ENCODE data around the gene ASCL5.
A peak's percentile ranks its signal among the peaks of the same experiment; 100 is the strongest.

ASCL5 gene

GRCh38 chr1:201139306-201139705, 12.3 kb upstream of the ASCL5 start:
- H3K79me2 ChIP-seq (ENCODE audit: control insufficient read depth, insufficient read depth, low read length, poor library complexity): no peaks in the 10 kb centered on the region
- H3K14ac ChIP-seq (ENCODE audit: low read length): no peak overlapping the region
- H2BK12ac ChIP-seq (ENCODE audit: low read length): no peak overlapping the region
- no peaks in the 10 kb centered on the region for H3K27me3 ChIP-seq (ENCODE audit: insufficient read depth, low read length)
- no peak overlapping the region for H2BK120ac ChIP-seq (ENCODE audit: insufficient read depth, low read length, poor library complexity)
- peaks cover 2% of the 10 kb centered on the region for H3K9me3 ChIP-seq (ENCODE audit: insufficient read depth, low read depth, low read length)
- no peak overlapping the region for H3K23ac ChIP-seq (ENCODE audit: low read length)
- H3K4me2 ChIP-seq (ENCODE audit: low read length): no peak overlapping the region
- H3K18ac ChIP-seq (ENCODE audit: low read length): no peak overlapping the region
- H4K91ac ChIP-seq (ENCODE audit: low read depth, low read length): no peak overlapping the region
- H3K4me1 ChIP-seq (ENCODE audit: control insufficient read depth in 1 of 2, insufficient read depth in 2 of 2, low read length in 2 of 2): peaks cover 0 to 3% of the 10 kb centered on the region in 2 experiments
- H3K9ac ChIP-seq (ENCODE audit: low read length): no peak overlapping the region
- no CpG with 5 or more reads among the region's 5 CpGs for WGBS (ENCODE audit: extremely low coverage, insufficient coverage, insufficient read length)
- DNase-seq: no peak
- no peak overlapping the region for H2AK5ac ChIP-seq (ENCODE audit: low read length)
- no peak overlapping the region for H3K4ac ChIP-seq (ENCODE audit: low read depth, low read length)
- no peak overlapping the region for H2BK5ac ChIP-seq (ENCODE audit: low read depth, low read length, poor library complexity)
- H3K36me3 ChIP-seq (ENCODE audit: control insufficient read depth in 1 of 2, insufficient read depth in 2 of 2, low read length in 2 of 2): peaks cover 81 to 91% of the 10 kb centered on the region in 2 experiments
- no peak overlapping the region for H2AFZ ChIP-seq (ENCODE audit: insufficient read depth, low read length, poor library complexity)
- H3K27ac ChIP-seq (ENCODE audit: low read depth, low read length): no peak overlapping the region
- no peak overlapping the region for H4K8ac ChIP-seq (ENCODE audit: low read depth, low read length)
- H4K12ac ChIP-seq (ENCODE audit: low read depth, low read length): no peak overlapping the region
- H3K4me3 ChIP-seq (ENCODE audit: low read depth, low read length): no peak overlapping the region
- H3K79me1 ChIP-seq (ENCODE audit: low read length): no peaks in the 10 kb centered on the region

DNA sequence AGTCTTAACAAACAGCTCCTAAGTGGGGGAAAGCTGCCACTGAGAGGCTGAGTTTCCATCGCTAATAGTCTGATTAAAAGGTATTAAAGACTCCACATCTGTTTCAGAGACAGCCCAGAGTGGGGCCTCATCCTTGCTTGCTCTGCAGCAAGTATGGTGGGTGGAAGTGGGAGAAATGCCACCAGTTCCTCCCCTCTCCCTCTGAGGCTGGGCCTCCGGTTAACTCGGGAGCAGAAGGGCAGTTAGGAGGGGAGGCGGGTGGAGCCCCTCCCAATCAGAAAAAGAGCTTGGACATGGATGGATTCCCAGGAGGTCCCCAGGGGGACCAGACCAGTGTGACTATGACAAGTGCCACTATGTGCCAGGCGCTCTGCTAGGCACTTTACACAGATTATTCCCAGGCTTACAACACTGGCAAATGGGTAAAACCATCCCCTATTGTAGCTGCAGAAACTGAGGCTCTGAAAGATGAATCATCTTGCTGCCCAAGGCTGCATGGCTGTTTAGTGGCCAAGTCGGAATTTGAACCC, 11.4 kb upstream of the ASCL5 start:
- H3K36me3 ChIP-seq (ENCODE audit: control insufficient read depth in 1 of 2, insufficient read depth in 2 of 2, low read length in 2 of 2): peaks cover 74 to 84% of the 10 kb centered on the region in 2 experiments
- no peak overlapping the region for H2BK120ac ChIP-seq (ENCODE audit: insufficient read depth, low read length, poor library complexity)
- H3K4ac ChIP-seq (ENCODE audit: low read depth, low read length): no peak overlapping the region
- H3K9me3 ChIP-seq (ENCODE audit: insufficient read depth, low read depth, low read length): peaks cover 2% of the 10 kb centered on the region
- no peak overlapping the region for H4K91ac ChIP-seq (ENCODE audit: low read depth, low read length)
- no CpG with 5 or more reads among the region's 6 CpGs for WGBS (ENCODE audit: extremely low coverage, insufficient coverage, insufficient read length)
- H2BK12ac ChIP-seq (ENCODE audit: low read length): no peak overlapping the region
- H2AFZ ChIP-seq (ENCODE audit: insufficient read depth, low read length, poor library complexity): no peak overlapping the region
- H3K79me2 ChIP-seq (ENCODE audit: control insufficient read depth, insufficient read depth, low read length, poor library complexity): no peaks in the 10 kb centered on the region
- no peak overlapping the region for H2AK5ac ChIP-seq (ENCODE audit: low read length)
- H2BK5ac ChIP-seq (ENCODE audit: low read depth, low read length, poor library complexity): no peak overlapping the region
- H3K18ac ChIP-seq (ENCODE audit: low read length): no peak overlapping the region
- H3K4me2 ChIP-seq (ENCODE audit: low read length): no peak overlapping the region
- no peak overlapping the region for H3K9ac ChIP-seq (ENCODE audit: low read length)
- no peak overlapping the region for H4K8ac ChIP-seq (ENCODE audit: low read depth, low read length)
- no peak overlapping the region for H3K27ac ChIP-seq (ENCODE audit: low read depth, low read length)
- no peak for DNase-seq
- no peak overlapping the region for H3K4me3 ChIP-seq (ENCODE audit: low read depth, low read length)
- H3K79me1 ChIP-seq (ENCODE audit: low read length): no peaks in the 10 kb centered on the region
- H3K27me3 ChIP-seq (ENCODE audit: insufficient read depth, low read length): no peaks in the 10 kb centered on the region
- no peak overlapping the region for H3K14ac ChIP-seq (ENCODE audit: low read length)
- H4K12ac ChIP-seq (ENCODE audit: low read depth, low read length): no peak overlapping the region
- H3K23ac ChIP-seq (ENCODE audit: low read length): no peak overlapping the region
- peaks cover 0 to 3% of the 10 kb centered on the region in 2 experiments for H3K4me1 ChIP-seq (ENCODE audit: control insufficient read depth in 1 of 2, insufficient read depth in 2 of 2, low read length in 2 of 2)

- Histone ChIP-seq H3K27ac (ENCODE audit: low read depth, low read length) (no peak overlapping the region), H3K14ac (ENCODE audit: low read length) (no peak overlapping the region)
These were observed 10.8 kb upstream of the ASCL5 start for GRCh38 chr1:201137579-201138310.

GRCh38 chr1:201137024-201137392, 10.0 kb upstream of the ASCL5 start:
- no peak overlapping the region for H2BK120ac ChIP-seq (ENCODE audit: insufficient read depth, low read length, poor library complexity)
- H3K9me3 ChIP-seq (ENCODE audit: insufficient read depth, low read depth, low read length): peaks cover 2% of the 10 kb centered on the region
- no peak overlapping the region for H4K8ac ChIP-seq (ENCODE audit: low read depth, low read length)
- H3K27me3 ChIP-seq (ENCODE audit: insufficient read depth, low read length): no peaks in the 10 kb centered on the region
- H3K9ac ChIP-seq (ENCODE audit: low read length): no peak overlapping the region
- no peak overlapping the region for H3K18ac ChIP-seq (ENCODE audit: low read length)
- no peak overlapping the region for H3K27ac ChIP-seq (ENCODE audit: low read depth, low read length)
- no peaks in the 10 kb centered on the region for H3K79me2 ChIP-seq (ENCODE audit: control insufficient read depth, insufficient read depth, low read length, poor library complexity)
- no peak overlapping the region for H4K12ac ChIP-seq (ENCODE audit: low read depth, low read length)
- H3K14ac ChIP-seq (ENCODE audit: low read length): no peak overlapping the region
- no peak overlapping the region for H2BK12ac ChIP-seq (ENCODE audit: low read length)
- no peak overlapping the region for H3K4me3 ChIP-seq (ENCODE audit: low read depth, low read length)
- no peak overlapping the region for H4K91ac ChIP-seq (ENCODE audit: low read depth, low read length)
- H2BK5ac ChIP-seq (ENCODE audit: low read depth, low read length, poor library complexity): no peak overlapping the region
- H3K4me1 ChIP-seq (ENCODE audit: control insufficient read depth in 1 of 2, insufficient read depth in 2 of 2, low read length in 2 of 2): peaks cover 0 to 3% of the 10 kb centered on the region in 2 experiments
- H3K23ac ChIP-seq (ENCODE audit: low read length): no peak overlapping the region
- no peak overlapping the region for H3K4ac ChIP-seq (ENCODE audit: low read depth, low read length)
- no peak overlapping the region for H3K4me2 ChIP-seq (ENCODE audit: low read length)
- H2AFZ ChIP-seq (ENCODE audit: insufficient read depth, low read length, poor library complexity): no peak overlapping the region
- no peaks in the 10 kb centered on the region for H3K79me1 ChIP-seq (ENCODE audit: low read length)
- H3K36me3 ChIP-seq (ENCODE audit: control insufficient read depth in 1 of 2, insufficient read depth in 2 of 2, low read length in 2 of 2): peaks cover 65 to 72% of the 10 kb centered on the region in 2 experiments
- no peak for DNase-seq
- WGBS (ENCODE audit: extremely low coverage, insufficient coverage, insufficient read length): no CpG with 5 or more reads among the region's 7 CpGs
- no peak overlapping the region for H2AK5ac ChIP-seq (ENCODE audit: low read length)

More at GRCh38 chr1:201137579-201138310, 10.8 kb upstream of the ASCL5 start:
- H3K79me2 ChIP-seq (ENCODE audit: control insufficient read depth, insufficient read depth, low read length, poor library complexity): no peaks in the 10 kb centered on the region
- no peak overlapping the region for H3K4me2 ChIP-seq (ENCODE audit: low read length)
- no peak overlapping the region for H2BK5ac ChIP-seq (ENCODE audit: low read depth, low read length, poor library complexity)
- H2AK5ac ChIP-seq (ENCODE audit: low read length): no peak overlapping the region
- no peak overlapping the region for H2BK12ac ChIP-seq (ENCODE audit: low read length)
- H3K36me3 ChIP-seq (ENCODE audit: control insufficient read depth in 1 of 2, insufficient read depth in 2 of 2, low read length in 2 of 2): peaks cover 69 to 78% of the 10 kb centered on the region in 2 experiments
- H3K18ac ChIP-seq (ENCODE audit: low read length): no peak overlapping the region
- no peak overlapping the region for H3K23ac ChIP-seq (ENCODE audit: low read length)
- peak in 1 of 2 donors; percentile 3 for DNase-seq
- no peak overlapping the region for H4K8ac ChIP-seq (ENCODE audit: low read depth, low read length)
- H2AFZ ChIP-seq (ENCODE audit: insufficient read depth, low read length, poor library complexity): no peak overlapping the region
- H3K4me3 ChIP-seq (ENCODE audit: low read depth, low read length): no peak overlapping the region
- H3K27me3 ChIP-seq (ENCODE audit: insufficient read depth, low read length): no peaks in the 10 kb centered on the region
- H3K4ac ChIP-seq (ENCODE audit: low read depth, low read length): no peak overlapping the region
- H4K91ac ChIP-seq (ENCODE audit: low read depth, low read length): no peak overlapping the region
- H3K9ac ChIP-seq (ENCODE audit: low read length): no peak overlapping the region
- H3K9me3 ChIP-seq (ENCODE audit: insufficient read depth, low read depth, low read length): peaks cover 2% of the 10 kb centered on the region
- no peak overlapping the region for H2BK120ac ChIP-seq (ENCODE audit: insufficient read depth, low read length, poor library complexity)
- H3K4me1 ChIP-seq (ENCODE audit: control insufficient read depth in 1 of 2, insufficient read depth in 2 of 2, low read length in 2 of 2): peaks cover 0 to 3% of the 10 kb centered on the region in 2 experiments
- no CpG with 5 or more reads among the region's 6 CpGs for WGBS (ENCODE audit: extremely low coverage, insufficient coverage, insufficient read length)
- no peaks in the 10 kb centered on the region for H3K79me1 ChIP-seq (ENCODE audit: low read length)
- no peak overlapping the region for H4K12ac ChIP-seq (ENCODE audit: low read depth, low read length)
